HUES64 (cell line): Measurements from ENCODE around the gene INSYN2A. TPM values are rescaled to one million over a fixed set of nuclear protein-coding genes. Genes with fewer than 3 reads are reported as not detected.

ENCODE experiments used
- H3K27ac ChIP-seq: 2 replicates; pipeline ENCODE4 v1.7.0; 2013; ENCODE audit warnings: low read depth, low read length, inconsistent platforms
- H3K27me3 ChIP-seq: 2 replicates; pipeline ENCODE4 v1.6.1; 2013; ENCODE audit warnings: mild to moderate bottlenecking, low read length; ENCODE audit not compliant: insufficient read depth
- H3K36me3 ChIP-seq: 2 replicates; pipeline ENCODE4 v1.6.1; 2013; ENCODE audit warnings: mild to moderate bottlenecking, low read length; ENCODE audit not compliant: insufficient read depth
- H3K4me1 ChIP-seq: 2 replicates; pipeline ENCODE4 v1.6.1; 2013; ENCODE audit warnings: mild to moderate bottlenecking, low read length, moderate library complexity; ENCODE audit not compliant: insufficient read depth
- H3K4me3 ChIP-seq: 2 replicates; pipeline ENCODE4 v1.5.1; 2013; ENCODE audit warnings: mild to moderate bottlenecking, low read length, moderate library complexity
- H3K9ac ChIP-seq: 2 replicates; pipeline ENCODE4 v1.6.1; 2013; ENCODE audit warnings: mild to moderate bottlenecking, low read depth, low read length
- H3K9me3 ChIP-seq: 2 replicates; pipeline ENCODE4 v1.6.1; 2013; ENCODE audit warnings: low read depth, low read length; ENCODE audit not compliant: insufficient read depth
- WGBS: fragments of 150-250, 120-280 bp; methylation state at CpG from one replicate; pipeline ENCODE4 v1.1.7; 2013; ENCODE audit warnings: missing lambda C conversion rate; 5-methylcytosine and 5-hydroxymethylcytosine counted together
- polyA plus RNA-seq, 2 experiments: library from polyadenylated mRNA; stranded (reverse); fragments of 50-300 nt; gene quantifications; one replicate each; pipeline ENCODE4 v1.2.3, GENCODE V29; 2013

INSYN2A gene
- polyA plus RNA-seq (2013, experiment 1 of 2) = 0.10 TPM
- polyA plus RNA-seq (2013, experiment 2 of 2) = 0.13 TPM

DNA sequence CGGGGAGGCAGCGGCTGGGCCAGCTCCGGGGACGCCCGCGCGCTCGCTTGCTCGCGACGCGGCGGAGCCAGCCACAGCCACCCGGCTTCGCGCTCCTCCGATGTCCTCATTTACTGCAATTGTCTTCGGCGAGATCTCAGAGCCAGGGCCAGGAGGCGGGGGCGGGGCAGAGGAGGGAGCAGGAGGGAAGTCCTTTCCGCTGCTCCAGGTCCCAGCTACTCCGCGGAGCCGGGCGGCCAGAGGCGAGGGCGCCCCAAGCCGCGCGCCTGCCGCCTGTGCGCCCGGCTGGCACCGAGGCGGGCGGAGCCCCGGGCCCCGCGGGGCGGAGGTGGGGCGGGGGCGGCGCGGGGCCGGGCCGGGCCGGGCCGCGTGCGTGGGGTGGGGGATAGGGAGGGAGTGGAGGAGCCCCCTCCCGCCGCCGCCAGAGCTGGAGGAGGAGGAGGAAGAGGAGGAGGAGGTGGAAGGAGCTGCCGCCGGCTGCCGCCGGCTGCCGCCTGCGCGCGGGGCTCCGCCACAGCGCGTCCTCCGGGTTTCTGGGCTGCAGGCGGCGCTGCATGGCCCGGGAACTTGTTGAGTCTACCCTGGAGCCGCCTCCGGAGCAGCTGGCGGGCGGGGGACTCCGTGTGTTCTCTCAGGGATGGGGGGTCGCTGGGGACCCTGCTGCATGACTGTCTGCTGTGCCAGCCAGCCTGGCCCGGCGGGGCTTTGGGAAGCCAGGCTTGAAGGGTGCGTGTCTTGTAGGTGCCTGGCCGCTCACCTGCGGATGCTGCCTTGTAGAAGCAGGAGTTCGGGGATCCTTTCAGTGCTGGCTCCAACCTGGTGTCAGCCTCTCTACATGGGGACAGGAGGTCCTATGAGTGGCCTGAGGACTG, at the start of gene INSYN2A:
INSYN2A (minus strand) TSS at position 310 of the 872 bp plus-strand sequence. CDS start 20,196 bp downstream, outside the sequence.
- Histone ChIP-seq H3K9ac (peak within 1 kb of the TSS; percentile 35; the same call in 1 of the 2 replicates), H3K4me1 (peaks cover 8% of the 10 kb centered on the region; the same call in 1 of the 2 replicates), H3K4me3 (peak within 1 kb of the TSS; percentile 56), H3K27me3 (peaks cover 58% of the 10 kb centered on the region), H3K9me3 (no peaks in the 10 kb centered on the region), H3K27ac (no peak within 1 kb of the TSS), H3K36me3 (no peaks in the 10 kb centered on the region)
- 2% methylated on average over 78 of the region's 81 CpGs for WGBS

DNA sequence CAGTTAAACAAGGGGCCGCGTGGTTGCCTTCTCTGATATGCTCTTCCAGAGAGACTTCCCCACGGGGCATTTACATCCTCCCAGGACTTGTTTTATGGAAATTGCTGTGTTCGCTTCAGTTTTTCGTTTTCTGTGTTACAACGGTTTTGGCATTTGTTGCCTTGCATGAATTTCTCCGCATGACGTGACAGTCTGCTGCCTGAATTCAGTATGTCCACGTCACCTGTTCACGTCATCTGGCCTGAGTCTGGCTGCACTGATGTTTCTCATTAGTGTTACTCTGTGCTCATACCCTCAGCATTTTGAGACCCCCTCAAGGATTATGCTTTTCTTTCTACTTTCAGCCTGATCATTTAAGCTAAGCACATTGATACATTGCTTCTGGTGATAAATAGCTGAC, 49.1 kb upstream of the INSYN2A start:
- no peak overlapping the region for H3K4me3 ChIP-seq
- H3K9ac ChIP-seq = no peak overlapping the region
- H3K4me1 ChIP-seq = no peaks in the 10 kb centered on the region
- H3K36me3 ChIP-seq = peaks cover 18% of the 10 kb centered on the region
- no peaks in the 10 kb centered on the region for H3K9me3 ChIP-seq
- no peaks in the 10 kb centered on the region for H3K27me3 ChIP-seq
- H3K27ac ChIP-seq = no peak overlapping the region
- WGBS = 90% methylated on average over 10 of the region's 10 CpGs

GRCh38 chr10:127243490-127244272, 47.3 kb upstream of the INSYN2A start:
- no peaks in the 10 kb centered on the region for H3K4me1 ChIP-seq
- no peaks in the 10 kb centered on the region for H3K27me3 ChIP-seq
- peaks cover 8% of the 10 kb centered on the region for H3K36me3 ChIP-seq
- no peak overlapping the region for H3K9ac ChIP-seq
- H3K27ac ChIP-seq = no peak overlapping the region
- 37% methylated on average over 3 of the region's 4 CpGs for WGBS
- H3K9me3 ChIP-seq = no peaks in the 10 kb centered on the region
- no peak overlapping the region for H3K4me3 ChIP-seq

- no peaks in the 10 kb centered on the region for H3K4me1 ChIP-seq
- H3K36me3 ChIP-seq = 0 out of 2 replicates have a peak, but pooled peaks cover under 1% of the 10 kb centered on the region
- H3K9ac ChIP-seq = no peak overlapping the region
- no peak overlapping the region for H3K27ac ChIP-seq
- no peaks in the 10 kb centered on the region for H3K9me3 ChIP-seq
- 92% methylated on average over 3 of the region's 3 CpGs for WGBS
- H3K4me3 ChIP-seq = no peak overlapping the region
- H3K27me3 ChIP-seq = no peaks in the 10 kb centered on the region
These were observed 46.5 kb upstream of the INSYN2A start for GRCh38 chr10:127242914-127243313.

DNA sequence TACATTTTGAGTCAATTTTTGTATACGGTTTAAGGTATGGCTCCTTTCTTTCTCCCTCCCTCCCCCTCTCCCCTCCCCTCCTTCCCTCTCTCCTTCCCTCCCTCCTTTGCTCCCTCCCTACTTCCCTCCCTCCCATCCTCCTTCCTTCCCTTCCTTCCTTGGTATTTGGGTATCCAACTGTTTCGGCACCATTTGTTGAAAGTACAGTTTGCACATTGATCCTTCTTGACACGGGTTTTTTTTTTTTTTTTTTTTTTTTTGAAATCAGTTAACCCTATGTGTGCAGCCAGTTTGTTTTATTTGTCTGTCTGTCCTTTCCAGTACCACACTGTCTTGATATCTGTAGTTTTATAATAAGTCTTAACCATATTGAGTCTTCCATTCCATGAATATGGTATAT, 39.9 kb upstream of the INSYN2A start:
- H3K4me3 ChIP-seq = no peak overlapping the region
- H3K36me3 ChIP-seq = no peaks in the 10 kb centered on the region
- no peaks in the 10 kb centered on the region for H3K9me3 ChIP-seq
- no peak overlapping the region for H3K9ac ChIP-seq
- no peak overlapping the region for H3K27ac ChIP-seq
- no peaks in the 10 kb centered on the region for H3K27me3 ChIP-seq
- H3K4me1 ChIP-seq = no peaks in the 10 kb centered on the region; the same call in 1 of the 2 replicates
- 100% methylated on average over 1 of the region's 3 CpGs for WGBS

DNA sequence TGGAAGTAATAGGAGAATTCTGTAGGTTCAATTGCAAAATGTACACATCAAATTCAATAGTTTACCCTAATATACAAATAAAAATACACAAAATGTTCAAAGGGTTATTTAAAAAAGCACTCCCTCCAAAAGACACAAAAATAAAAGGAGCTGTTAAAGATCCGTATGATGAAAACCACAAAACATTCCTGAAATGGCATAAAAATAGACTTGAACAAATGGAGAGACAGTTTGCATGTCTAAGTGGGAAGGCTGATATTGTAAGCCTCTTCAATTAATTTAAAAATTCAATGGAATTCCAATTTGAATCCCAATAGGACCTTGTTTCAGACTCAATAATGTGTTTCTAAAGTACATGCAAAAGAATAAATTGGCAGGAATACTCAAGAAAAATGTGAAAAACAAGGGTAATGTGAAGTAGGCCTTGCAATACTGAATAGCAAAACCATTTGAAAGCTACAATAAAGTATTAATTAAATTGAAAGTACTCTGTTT, 38.0 kb upstream of the INSYN2A start:
- 100% methylated on average over 1 of the region's 1 CpG for WGBS
- no peak overlapping the region for H3K4me3 ChIP-seq
- H3K4me1 ChIP-seq = no peaks in the 10 kb centered on the region; the same call in 1 of the 2 replicates
- no peaks in the 10 kb centered on the region for H3K9me3 ChIP-seq
- no peaks in the 10 kb centered on the region for H3K36me3 ChIP-seq
- no peaks in the 10 kb centered on the region for H3K27me3 ChIP-seq
- H3K27ac ChIP-seq = no peak overlapping the region
- no peak overlapping the region for H3K9ac ChIP-seq

- Histone ChIP-seq H3K27ac (no peak overlapping the region), H3K9me3 (no peaks in the 10 kb centered on the region), H3K27me3 (no peaks in the 10 kb centered on the region), H3K9ac (no peak overlapping the region), H3K4me3 (no peak overlapping the region), H3K4me1 (no peaks in the 10 kb centered on the region), H3K36me3 (no peaks in the 10 kb centered on the region)
- WGBS = 89% methylated on average over 12 of the region's 12 CpGs
These were observed 31.9 kb upstream of the INSYN2A start for GRCh38 chr10:127228195-127228787.

- H3K4me3 ChIP-seq = no peak overlapping the region
- no peaks in the 10 kb centered on the region for H3K4me1 ChIP-seq
- 90% methylated on average over 1 of the region's 1 CpG for WGBS
- H3K36me3 ChIP-seq = no peaks in the 10 kb centered on the region
- no peaks in the 10 kb centered on the region for H3K27me3 ChIP-seq
- H3K27ac ChIP-seq = no peak overlapping the region
- H3K9ac ChIP-seq = no peak overlapping the region
- no peaks in the 10 kb centered on the region for H3K9me3 ChIP-seq
These were observed 31.3 kb upstream of the INSYN2A start for GRCh38 chr10:127227663-127228062.

DNA sequence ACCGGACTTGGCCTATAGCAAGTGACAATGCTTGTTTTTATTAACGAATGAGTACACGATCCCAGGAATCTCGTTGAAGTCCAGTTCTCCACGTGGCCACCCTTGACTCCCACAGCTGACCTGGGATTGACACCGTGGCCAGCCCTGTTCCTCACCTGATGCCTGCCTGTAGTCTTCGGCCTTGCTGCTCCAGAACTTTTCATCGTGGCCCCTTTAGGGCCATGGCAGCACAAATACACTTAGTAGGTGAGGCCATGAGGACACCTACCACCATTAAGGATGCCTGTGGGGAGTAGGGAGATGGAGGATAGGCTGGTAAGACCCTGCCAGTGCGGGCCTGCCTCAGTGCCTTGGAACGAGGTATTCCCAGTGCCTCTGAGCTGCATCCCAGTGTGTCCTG, 30.6 kb upstream of the INSYN2A start:
- no peaks in the 10 kb centered on the region for H3K36me3 ChIP-seq
- 98% methylated on average over 10 of the region's 10 CpGs for WGBS

GRCh38 chr10:127221281-127221680, 24.9 kb upstream of the INSYN2A start:
- no peak overlapping the region for H3K4me3 ChIP-seq
- peaks cover 13% of the 10 kb centered on the region for H3K4me1 ChIP-seq
- peaks cover 6% of the 10 kb centered on the region; the same call in 1 of the 2 replicates for H3K9me3 ChIP-seq
- no peaks in the 10 kb centered on the region for H3K27me3 ChIP-seq
- H3K27ac ChIP-seq = no peak overlapping the region
- H3K9ac ChIP-seq = no peak overlapping the region
- no peaks in the 10 kb centered on the region for H3K36me3 ChIP-seq
- WGBS = 87% methylated on average over 3 of the region's 3 CpGs

More for the DNA sequence above, 30.6 kb upstream of the INSYN2A start:
- Histone ChIP-seq H3K4me3 (no peak overlapping the region), H3K4me1 (no peaks in the 10 kb centered on the region), H3K9ac (no peak overlapping the region), H3K9me3 (no peaks in the 10 kb centered on the region), H3K27me3 (no peaks in the 10 kb centered on the region), H3K27ac (no peak overlapping the region)
